ENCODE measurements around the gene KCNH4. TPM values are rescaled to one million over a fixed set of nuclear protein-coding genes. Genes with fewer than 3 reads are reported as not detected.

Gene KCNH4
- total and polyA plus RNA-seq, 12 donors: 0.13 to 1.0 (median 0.19) TPM; not detected in 2

DNA sequence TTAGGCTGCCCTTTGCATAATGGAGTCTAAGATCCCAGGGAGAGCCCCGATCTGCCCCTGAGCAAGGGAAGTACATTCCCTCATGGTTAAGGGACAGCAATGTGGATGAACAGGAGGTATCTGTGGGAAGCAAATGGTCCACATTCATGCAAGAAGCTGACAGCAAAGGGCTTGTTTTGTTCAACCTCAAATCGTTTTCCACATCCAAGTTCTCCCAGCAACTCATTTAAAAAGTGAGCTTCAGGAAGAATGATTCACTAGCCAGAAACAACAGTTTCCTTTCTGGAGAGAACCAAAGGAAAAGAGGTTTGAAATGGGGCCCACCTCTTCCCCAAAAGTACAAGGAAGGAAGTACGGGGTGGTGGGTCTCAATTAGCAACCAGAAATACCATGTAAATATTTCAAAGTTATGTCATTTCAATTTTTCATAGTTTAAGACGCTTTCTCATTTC lies 48.9 kb downstream of the KCNH4 start:
- intact Hi-C loops (cut with DNase I): no loop called here
- peaks cover 0 to 33% of the 10 kb centered on the region in 2 donors for H3K36me3 ChIP-seq (replicated peaks in 1 of 2)
- no peaks in the 10 kb centered on the region for H3K27me3 ChIP-seq
- DNase-seq: no peak
- no peak overlapping the region for H3K4me3 ChIP-seq
- peak overlapping the region in 3 of 5 donors; percentile 55 to 93 (median 82) for H3K27ac ChIP-seq
- TF ChIP-seq, protein P1, sequence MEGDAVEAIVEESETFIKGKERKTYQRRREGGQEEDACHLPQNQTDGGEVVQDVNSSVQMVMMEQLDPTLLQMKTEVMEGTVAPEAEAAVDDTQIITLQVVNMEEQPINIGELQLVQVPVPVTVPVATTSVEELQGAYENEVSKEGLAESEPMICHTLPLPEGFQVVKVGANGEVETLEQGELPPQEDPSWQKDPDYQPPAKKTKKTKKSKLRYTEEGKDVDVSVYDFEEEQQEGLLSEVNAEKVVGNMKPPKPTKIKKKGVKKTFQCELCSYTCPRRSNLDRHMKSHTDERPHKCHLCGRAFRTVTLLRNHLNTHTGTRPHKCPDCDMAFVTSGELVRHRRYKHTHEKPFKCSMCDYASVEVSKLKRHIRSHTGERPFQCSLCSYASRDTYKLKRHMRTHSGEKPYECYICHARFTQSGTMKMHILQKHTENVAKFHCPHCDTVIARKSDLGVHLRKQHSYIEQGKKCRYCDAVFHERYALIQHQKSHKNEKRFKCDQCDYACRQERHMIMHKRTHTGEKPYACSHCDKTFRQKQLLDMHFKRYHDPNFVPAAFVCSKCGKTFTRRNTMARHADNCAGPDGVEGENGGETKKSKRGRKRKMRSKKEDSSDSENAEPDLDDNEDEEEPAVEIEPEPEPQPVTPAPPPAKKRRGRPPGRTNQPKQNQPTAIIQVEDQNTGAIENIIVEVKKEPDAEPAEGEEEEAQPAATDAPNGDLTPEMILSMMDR (IDR thresholded peaks at IDR 0.05): no peak
- TF ChIP-seq POLR2A (IDR thresholded peaks at IDR 0.05): no peak
- no peaks in the 10 kb centered on the region for H3K9me3 ChIP-seq (replicated peaks in 1 of 3)
- WGBS, 4 donors: 43 to 46% (median 45%) methylated on average over 3 to 4 of the region's 4 CpGs
- H3K4me1 ChIP-seq (replicated peaks in 1 of 2): peaks cover 63 to 82% of the 10 kb centered on the region in 2 donors

DNA sequence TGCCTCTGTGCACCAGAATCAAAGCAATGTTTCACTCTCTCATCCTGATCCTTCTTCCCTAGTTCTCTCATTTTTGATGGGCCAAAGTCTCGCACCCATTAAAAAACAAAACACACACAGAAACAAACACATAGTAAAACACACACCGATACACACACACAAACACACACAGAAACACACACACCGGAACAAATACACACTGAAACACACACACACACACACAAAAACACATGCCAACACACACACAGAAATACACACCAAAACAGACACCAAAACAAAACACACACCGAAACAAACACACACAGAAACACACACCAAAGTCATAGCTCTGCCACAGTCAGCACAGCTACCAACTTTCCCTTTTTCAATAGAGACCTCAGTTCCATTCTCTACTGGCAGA lies 49.7 kb downstream of the KCNH4 start:
- no peak for DNase-seq
- 90 to 97% (median 96%) methylated on average over 4 of the region's 4 CpGs for WGBS, 4 donors
- H3K27me3 ChIP-seq: no peaks in the 10 kb centered on the region
- H3K9me3 ChIP-seq (replicated peaks in 1 of 3): no peaks in the 10 kb centered on the region
- peaks cover 56 to 75% of the 10 kb centered on the region in 2 donors for H3K4me1 ChIP-seq (replicated peaks in 1 of 2)
- TF ChIP-seq, protein P1 (IDR thresholded peaks at IDR 0.05): no peak
- H3K27ac ChIP-seq: peak overlapping the region in 3 of 5 donors; percentile 68 to 93 (median 82)
- no peak overlapping the region for H3K4me3 ChIP-seq
- intact Hi-C loops (cut with DNase I): no loop called here
- peaks cover 0 to 41% of the 10 kb centered on the region in 2 donors for H3K36me3 ChIP-seq (replicated peaks in 1 of 2)

DNA sequence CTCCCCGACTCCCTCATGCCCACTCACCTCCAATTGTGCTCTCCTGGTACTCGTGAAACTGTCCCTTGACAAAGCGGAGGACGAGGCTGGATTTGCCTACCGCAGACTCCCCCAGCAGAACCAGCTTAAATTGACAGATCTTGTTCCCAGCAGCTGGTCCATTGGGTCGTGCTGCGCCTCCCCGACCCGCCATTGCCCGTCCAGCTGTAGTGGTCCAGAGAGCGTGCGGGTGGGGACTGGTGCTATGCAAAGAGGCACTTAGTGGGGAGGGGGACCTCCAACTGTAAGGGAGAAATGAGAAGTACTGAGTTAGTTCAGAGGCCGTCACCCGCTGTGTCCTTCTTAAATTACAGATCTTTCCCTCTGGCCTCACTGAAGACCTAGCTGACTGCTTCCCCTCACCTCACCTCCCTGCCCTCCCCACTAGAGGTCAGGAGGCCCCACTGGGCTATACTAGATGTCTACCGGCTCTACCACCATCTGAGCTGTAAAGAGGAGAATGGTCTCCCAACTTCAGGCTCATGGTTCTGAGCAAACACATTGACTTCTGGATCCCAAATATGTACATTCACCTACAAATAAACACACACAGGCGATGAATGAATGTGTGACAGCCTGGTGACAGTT lies 50.5 kb downstream of the KCNH4 start:
- Histone ChIP-seq H3K4me1 (replicated peaks in 1 of 2) (peaks cover 49 to 67% of the 10 kb centered on the region in 2 donors), H3K9me3 (replicated peaks in 1 of 3) (no peaks in the 10 kb centered on the region), H3K27ac (peak overlapping the region in 4 of 5 donors; percentile 63 to 93 (median 75)), H3K36me3 (replicated peaks in 1 of 2) (peaks cover 0 to 49% of the 10 kb centered on the region in 2 donors), H3K4me3 (no peak overlapping the region), H3K27me3 (no peaks in the 10 kb centered on the region)
- intact Hi-C loops (cut with DNase I): no loop called here
- TF ChIP-seq POLR2A (IDR thresholded peaks at IDR 0.05): no peak
- TF ChIP-seq, protein P1 (IDR thresholded peaks at IDR 0.05): no peak
- no peak for DNase-seq
- WGBS, 4 donors: 84 to 89% (median 88%) methylated on average over 9 to 16 of the region's 16 CpGs

DNA sequence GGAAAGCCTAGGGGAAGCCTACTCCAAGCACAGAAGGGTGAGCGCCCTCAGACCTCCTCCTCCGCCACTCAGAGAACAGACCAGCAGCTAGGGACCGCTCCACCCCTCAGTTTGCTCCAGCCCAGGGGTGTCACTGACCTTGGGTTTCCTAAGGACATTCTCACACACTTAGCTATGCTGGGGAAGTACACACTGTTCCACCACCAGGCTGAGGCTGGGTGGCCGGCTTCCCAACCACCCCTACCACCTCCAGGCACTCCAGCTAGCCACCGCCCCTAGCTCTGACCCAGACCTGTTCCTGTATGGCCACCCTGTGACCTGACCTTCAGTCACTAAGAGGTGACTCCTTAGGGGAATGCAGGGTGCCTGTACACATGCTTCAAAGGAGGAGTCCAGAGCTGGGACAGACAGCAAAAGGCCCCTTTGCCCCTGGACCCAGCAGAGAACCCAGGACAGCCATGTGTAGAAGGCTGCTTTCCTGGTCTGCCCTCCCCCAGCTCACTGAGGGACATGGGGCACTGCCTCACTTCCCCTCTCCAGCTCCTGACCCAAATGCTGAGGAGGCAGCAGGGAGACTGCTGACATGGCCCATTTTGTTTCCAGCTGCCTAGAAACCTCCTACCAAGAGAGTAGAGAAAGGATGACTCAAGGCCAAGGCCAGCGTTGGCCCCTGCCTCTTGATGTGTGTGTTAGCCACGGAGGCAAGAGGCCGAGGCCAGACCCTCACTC lies 51.7 kb downstream of the KCNH4 start:
- Histone ChIP-seq H3K27me3 (no peaks in the 10 kb centered on the region), H3K9me3 (replicated peaks in 1 of 3) (no peaks in the 10 kb centered on the region), H3K4me3 (no peak overlapping the region), H3K36me3 (replicated peaks in 1 of 2) (peaks cover 0 to 53% of the 10 kb centered on the region in 2 donors), H3K27ac (peak overlapping the region; percentile 63 to 93 (median 68)), H3K4me1 (replicated peaks in 1 of 2) (peaks cover 43 to 55% of the 10 kb centered on the region in 2 donors)
- TF ChIP-seq, protein P1 (IDR thresholded peaks at IDR 0.05): peak in 2 of 6 experiments; percentile 6 to 26
- TF ChIP-seq POLR2A (IDR thresholded peaks at IDR 0.05): no peak
- DNase-seq: peak in 6 of 7 donors; percentile 60 to 82 (median 71)
- WGBS, 4 donors: 46 to 51% (median 50%) methylated on average over 5 to 8 of the region's 8 CpGs
- intact Hi-C loops (cut with DNase I): loop anchor here in 1 of 2 donors (5.0 kb wide), 1 partner anchor 53 kb away; the partner anchor contains the start of gene KCNH4
